Kidney tubule cell (primary cell): ENCODE results near the gene NOL12.
"Not testable (repeated sequence)": the region's sequence is repeated elsewhere in the genome, so short reads cannot be mapped to it uniquely, and the experiment has no call there.

Experiments used
- DNase-seq: peaks from one replicate; pipeline ENCODE4 v3.0.0-alpha.2; 2018; ENCODE audit warnings: low spot score

Gene NOL12

DNA sequence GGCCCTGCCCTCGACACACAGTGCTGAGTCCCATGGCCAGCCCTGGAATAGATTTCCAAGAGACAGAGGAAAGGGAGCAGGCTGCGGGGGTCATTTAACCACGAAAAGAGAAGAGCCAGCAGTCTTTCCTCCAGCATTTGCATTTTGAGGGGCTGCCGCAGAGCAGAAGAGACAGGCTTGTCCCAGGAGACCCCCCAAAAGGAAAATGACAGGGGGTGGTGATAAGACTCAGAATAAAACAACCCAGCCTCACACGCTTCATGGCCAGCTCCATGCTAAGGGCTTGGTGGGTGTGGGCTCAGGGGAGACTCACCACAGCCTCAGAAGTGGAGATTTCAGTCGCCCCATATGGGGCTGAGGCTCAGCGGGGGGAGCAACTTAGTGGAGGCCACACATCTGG is 27.6 kb downstream of the NOL12 start:
- no peak for DNase-seq

- no peak for DNase-seq
Measured at GRCh38 chr22:37714634-37715033, 28.5 kb downstream of the NOL12 start.

GRCh38 chr22:37715760-37716159 is 29.6 kb downstream of the NOL12 start:
- DNase-seq: no peak

DNA sequence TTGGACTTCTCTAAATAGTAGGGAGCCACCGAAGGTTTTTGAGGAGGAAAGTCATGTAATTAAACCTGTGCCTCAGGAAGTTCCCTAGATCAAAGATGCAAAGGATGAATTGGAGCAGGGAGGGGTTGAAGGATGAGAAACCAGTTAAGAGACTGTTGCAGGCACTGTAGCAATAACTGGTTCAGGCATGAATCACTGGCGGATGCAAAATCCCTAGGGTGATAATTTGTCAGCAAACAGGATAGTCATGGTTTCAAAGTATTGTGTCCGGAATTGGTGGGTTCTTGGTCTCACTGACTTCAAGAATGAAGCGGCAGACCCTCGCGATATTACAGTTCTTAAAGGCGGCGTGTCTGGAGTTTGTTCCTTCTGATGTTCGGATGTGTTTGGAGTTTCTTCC is 30.6 kb downstream of the NOL12 start:
- DNase-seq: no peak

DNA sequence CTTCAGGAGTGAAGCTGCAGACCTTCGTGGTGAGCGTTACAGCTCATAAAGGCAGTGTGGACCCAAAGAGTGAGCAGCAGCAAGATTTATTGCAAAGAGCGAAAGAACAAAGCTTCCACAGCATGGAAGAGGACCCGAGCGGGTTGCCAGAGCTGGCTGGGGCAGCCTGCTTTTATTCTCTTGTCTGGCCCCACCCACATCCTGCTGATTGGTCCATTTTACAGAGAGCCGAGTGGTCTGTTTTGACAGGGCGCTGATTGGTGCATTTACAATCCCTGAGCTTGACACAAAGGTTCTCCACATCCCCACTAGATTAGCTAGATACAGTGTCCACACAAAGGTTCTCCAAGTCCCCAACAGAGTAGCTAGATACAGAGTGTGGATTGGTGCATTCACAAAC is 31.1 kb downstream of the NOL12 start:
- DNase-seq: not testable (repeated sequence)

DNA sequence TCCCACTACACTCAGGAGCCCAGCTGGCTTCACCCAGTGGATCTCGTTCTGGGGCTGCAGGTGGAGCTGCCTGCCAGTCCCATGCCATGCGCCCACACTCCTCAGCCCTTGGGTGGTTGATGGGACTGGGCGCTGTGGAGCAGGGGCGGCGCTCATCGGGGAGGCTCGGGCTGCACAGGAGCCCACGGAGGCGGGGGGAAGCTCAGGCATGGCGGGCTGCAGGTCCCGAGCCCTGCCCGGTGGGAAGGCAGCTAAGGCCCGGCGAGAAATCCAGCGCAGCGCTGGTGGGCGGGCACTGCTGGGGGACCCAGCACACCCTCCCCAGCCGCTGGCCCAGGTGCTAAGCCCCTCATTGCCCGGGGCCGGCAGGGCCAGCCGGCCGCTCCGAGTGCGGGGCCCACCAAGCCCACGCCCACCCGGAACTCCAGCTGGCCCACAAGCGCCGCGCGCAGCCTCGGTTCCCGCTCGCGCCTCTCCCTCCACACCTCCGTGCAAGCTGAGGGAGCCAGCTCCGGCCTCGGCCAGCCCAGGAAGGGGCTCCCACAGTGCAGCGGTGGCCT is 31.7 kb downstream of the NOL12 start:
- DNase-seq: not testable (repeated sequence)

- no peak for DNase-seq
Measured at GRCh38 chr22:37725551-37726240, 39.6 kb downstream of the NOL12 start.

DNA sequence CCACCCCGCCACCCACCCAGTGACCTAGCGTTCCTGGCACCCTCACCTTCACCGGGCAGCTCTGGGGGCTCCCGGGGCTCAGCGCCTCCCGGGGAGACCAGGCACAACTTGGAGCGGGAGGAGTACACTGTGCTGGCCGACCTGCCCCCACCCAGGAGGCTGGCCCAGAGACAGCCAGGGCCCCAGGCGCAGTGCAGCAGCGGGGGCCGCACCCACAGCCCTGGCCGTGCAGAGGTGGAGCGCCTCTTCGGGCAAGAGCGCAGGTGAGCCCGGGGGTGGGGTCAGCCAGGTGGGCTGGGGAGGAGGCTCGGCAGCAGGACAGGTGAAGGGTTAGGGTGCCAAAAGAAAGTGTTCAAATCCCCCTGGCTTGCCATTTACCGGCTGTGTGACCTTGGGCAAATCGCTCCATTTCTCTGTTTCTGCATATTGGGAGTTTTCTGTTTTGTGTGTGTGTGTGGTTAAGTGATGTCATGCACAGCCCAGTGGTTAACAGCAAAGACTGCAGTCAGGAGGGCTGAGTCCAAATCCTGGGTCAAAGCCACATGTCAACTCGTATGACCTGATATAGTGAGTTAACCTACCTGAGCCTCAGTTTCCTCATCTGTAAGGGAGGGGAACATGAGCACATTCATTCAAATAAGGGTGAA is 40.2 kb downstream of the NOL12 start:
- DNase-seq: peak; percentile 24

GRCh38 chr22:37728620-37729019 is 42.5 kb downstream of the NOL12 start:
- DNase-seq: no peak

DNA sequence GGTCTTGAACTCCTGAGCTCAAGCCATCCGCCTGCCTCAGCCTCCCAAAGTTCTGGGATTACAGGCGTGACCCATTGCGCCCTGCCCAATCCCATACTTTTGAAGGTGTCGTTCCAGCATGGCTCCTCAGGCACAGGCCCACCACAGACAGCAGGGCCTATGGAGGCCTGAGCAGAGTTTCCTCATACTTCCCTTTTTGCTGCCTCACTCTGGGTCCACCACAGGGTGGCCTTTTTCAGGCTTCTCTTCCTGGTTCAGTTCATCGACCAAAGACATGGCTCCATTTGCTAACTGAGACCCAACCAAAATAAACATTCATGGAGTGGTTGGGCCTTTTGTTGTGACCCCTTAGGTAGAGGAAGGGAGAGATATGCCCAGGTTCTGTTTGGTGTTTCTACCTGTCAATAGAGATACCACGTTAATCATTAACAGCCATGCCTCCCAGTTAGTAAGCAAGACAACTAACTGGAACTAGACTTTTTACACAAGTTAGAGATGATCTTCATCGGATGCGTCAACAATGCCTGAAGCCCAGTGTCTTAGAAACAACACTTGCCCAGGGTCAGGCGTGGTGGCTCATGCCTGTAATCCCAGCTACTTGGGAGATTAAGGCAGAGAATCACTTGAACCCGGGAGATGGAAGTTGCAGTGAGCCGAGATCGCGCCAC is 45.8 kb downstream of the NOL12 start:
- peak; percentile 66 for DNase-seq

DNA sequence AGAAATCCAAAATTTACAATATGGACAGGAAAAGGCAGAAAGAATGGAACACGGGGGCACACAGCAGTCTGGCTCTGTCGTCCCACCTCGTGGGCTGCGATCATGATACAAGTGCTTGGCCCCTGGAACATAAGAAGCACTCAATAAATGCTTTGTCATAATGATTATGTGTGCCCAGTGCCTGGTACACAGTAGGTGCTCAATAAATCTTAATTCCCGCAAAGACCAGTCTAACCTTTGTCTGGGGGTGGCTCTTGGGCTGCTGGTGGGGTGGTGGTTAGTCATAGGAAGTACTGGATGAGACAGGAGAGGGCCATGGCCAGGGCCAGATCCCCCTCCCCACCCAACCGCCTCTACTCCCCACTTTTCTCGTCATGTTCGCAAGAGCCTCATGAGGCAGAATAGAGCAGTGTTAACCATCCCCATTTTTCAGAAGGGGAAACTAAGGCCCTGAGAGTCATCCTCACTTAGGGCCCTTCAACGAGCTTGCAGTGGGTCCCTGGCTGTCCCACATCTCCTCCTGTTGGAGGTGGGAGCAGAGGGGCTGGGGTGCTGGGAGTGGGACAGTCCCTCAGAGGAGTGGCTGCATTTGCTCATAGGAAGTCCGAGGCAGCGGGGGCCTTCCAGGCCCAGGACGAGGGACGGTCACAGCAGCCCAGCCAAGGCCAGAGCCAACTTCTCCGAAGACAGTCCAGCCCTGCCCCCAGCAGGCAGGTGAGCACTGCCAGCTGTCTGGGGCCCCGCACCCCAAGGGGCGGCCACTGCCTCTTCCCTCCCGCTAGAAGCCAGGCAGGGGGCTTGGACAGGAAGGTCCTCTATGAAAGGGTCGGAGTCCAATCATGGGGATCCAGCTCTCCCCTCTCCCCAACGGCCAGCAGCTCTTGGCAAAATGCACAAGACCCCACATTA is 46.8 kb downstream of the NOL12 start:
- DNase-seq: no peak

GRCh38 chr22:37733625-37734401 is 47.7 kb downstream of the NOL12 start:
- no peak for DNase-seq

GRCh38 chr22:37734402-37734700 is 48.2 kb downstream of the NOL12 start:
- no peak for DNase-seq

- DNase-seq: peak; percentile 46
Measured at GRCh38 chr22:37734964-37735451, 48.9 kb downstream of the NOL12 start.

GRCh38 chr22:37739035-37739434 is 52.9 kb downstream of the NOL12 start:
- no peak for DNase-seq

DNA sequence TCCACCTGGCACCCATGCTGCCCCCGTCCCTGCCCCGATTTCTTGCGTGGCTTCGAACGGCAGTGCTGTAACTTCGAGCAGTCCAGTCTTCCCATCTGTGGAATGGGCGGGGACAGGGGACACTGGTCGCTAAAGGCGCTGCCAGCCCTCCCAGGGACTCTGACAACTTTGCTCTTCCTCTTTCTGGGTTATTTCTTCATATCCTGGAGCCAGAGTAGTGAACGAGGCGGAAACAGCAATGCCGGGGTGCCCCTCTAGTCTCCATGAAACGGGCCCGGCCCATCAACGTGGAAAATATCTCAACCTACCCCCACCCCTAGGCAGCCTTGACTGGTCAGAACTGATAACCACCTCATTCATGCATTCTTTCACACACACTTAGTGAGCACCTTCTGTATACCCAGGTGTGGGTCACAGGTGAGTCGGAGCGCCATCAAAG is 53.5 kb downstream of the NOL12 start:
- no peak for DNase-seq

DNA sequence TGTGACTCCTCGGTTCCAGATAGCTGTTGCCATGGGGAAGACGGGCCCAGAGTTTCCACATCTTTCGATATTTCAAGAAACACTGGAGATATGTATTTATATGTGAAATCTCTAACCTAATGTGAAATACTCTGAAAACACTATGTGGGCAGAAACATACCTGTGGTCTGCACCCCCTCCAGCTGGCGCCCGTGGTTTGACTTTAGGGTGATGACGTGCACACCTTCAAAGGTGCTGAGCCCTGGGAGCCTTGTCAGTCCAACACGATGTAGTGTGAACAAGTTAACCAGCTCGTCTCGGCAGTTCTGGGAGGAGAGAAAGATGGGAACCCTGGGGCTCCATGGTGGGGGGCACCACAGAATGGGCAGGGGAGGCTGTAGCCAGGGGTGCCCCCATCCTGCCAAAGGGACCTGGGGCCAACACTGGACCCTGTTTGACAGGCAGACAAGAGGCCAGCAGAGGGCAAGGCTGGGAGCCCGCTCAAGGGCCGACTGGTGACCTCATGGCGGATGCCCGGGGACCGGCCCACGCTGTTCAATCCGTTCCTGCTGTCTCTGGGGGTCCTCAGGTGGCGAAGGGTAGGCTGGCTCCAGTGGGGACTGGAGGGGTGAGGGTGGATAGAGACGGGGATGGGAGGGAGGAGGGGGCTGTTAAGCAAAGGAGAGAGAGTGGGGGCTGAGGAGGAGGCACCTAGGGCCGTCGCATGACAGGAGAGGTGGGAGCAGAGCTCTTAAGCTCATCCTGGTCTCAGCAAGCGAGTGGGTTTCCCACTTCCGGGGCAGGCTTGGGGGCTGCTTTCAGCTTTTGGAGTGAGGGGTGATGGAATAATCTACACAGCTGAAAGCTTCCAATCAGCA is 54.5 kb downstream of the NOL12 start:
- DNase-seq: no peak

DNA sequence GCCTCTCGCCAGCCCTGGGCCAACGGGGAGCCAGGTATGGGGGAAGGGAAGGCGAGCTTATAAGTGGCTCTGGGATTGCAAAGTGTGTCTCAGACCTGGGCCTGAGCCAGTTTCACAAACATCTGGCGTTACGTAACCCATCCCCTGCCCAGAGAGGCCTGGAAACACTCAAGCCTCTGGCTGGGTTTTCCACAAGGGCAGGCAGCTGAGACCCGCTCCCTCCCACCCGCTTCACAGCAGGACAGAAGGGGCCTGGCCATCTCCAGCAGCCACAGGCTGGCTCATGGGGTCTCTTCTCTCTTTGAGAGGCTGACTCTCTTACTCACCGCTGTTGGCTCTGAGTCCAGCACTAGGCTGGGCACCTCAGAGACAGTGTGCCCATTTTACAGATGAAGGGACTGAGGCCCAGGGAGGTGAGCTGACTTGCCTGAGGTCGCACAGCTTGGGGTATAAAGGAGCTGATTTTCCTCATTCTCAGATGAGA is 55.2 kb downstream of the NOL12 start:
- DNase-seq: peak; percentile 44

DNA sequence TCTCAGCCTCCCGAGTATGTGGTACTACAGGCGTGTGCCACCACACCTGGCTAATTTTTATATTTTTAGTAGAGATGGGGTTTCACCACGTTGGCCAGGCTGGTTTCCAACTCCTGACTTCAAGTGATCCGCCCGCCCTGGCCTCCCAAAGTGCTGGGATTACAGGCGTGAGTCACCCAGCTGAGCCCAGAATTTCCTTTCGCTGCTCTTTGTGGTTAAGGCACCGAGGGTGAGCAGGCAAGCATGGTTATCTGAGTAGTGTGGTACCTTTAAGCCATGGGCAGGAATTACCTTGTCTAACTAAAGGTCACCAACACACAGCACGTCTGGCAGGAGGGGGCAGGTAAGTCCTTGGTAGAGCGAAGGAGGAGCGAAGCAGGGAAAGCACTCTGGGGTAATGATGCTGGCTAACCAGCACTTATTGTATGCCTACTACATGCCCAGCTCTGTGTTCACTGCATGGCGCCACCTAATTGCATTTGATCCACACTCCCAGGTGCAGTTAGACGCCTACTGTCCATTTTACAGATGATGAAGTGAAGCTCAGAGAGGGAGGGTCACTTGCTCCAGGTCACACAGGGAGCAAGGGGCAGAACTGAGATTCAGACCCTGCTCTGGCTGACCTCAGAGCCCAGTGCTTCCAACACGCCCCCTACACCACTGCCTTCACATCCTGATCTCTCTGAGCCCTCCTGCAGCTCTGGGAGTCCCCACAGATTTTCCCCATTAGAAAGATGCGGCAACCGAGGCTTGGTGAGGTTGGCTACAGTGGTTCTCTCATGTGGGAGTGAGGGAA is 56.4 kb downstream of the NOL12 start:
- peak; percentile 93 for DNase-seq
